Uterus (tissue), 4 donors: ENCODE data around the gene DGCR2. TPM values are rescaled to one million over a fixed set of nuclear protein-coding genes. Genes with fewer than 3 reads are reported as not detected.
"Not testable (repeated sequence)": the region's sequence is repeated elsewhere in the genome, so short reads cannot be mapped to it uniquely, and the experiment has no call there.

ENCODE experiments used
- DNase-seq, 2 donors: peaks; one replicate each; pipeline ENCODE4 v3.0.0-alpha.2; 2019 to 2020
- H3K27ac ChIP-seq, 2 donors: fragments of 200-600 bp; sonication (generic); 1 replicate in 1 of 2; 2 replicates in 1 of 2; pipeline ENCODE4 v1.5.1; 2016 to 2018
- H3K27me3 ChIP-seq, 2 donors: fragments of 200-600 bp; sonication (generic); one replicate each; pipeline ENCODE4 v1.5.1; 2018 to 2019; ENCODE audit warnings: control low read depth in 1 of 2
- H3K36me3 ChIP-seq, 2 donors: fragments of 200-600 bp; sonication (generic); one replicate each; pipeline ENCODE4 v1.5.1; 2019; ENCODE audit warnings: control low read depth in 1 of 2
- H3K4me1 ChIP-seq, 2 donors: fragments of 200-600 bp; sonication (generic); one replicate each; pipeline ENCODE4 v1.5.1; 2018 to 2019; ENCODE audit warnings: control low read depth in 1 of 2
- H3K4me3 ChIP-seq, 2 donors: fragments of 200-600 bp; sonication (generic); 1 replicate in 1 of 2; 2 replicates in 1 of 2; pipeline ENCODE4 v1.5.1; 2018 to 2019; ENCODE audit warnings: mild to moderate bottlenecking in 1 of 2
- H3K9me3 ChIP-seq, 2 donors: fragments of 200-600 bp; sonication (generic); one replicate each; pipeline ENCODE4 v1.5.1; 2019; ENCODE audit warnings: control low read depth in 1 of 2
- POLR2A ChIP-seq, 2 donors: fragments of 450-650 bp; IDR thresholded peaks; one replicate each; pipeline ENCODE4 v1.6.1; 2016; ENCODE audit warnings: antibody characterized with exemption in 2 of 2, mild to moderate bottlenecking in 1 of 2, moderate library complexity in 1 of 2
- intact Hi-C: fragments of 100-400 bp; cut with DNase I; formaldehyde crosslinking; loops from one replicate; pipeline ENCODE4 v1.15.1; 2023; ENCODE audit warnings: low total_unique reads
- total RNA-seq, 4 donors: library from RNA; depleted of rRNA in 3 of 4; stranded (reverse); fragments of >200 nt in 3 of 4; gene quantifications; one replicate each; pipeline versions ENCODE4 v1.1.0 to v1.2.4, GENCODE V29; 2014 to 2023
- TF ChIP-seq, protein P1 (sequence below), 4 experiments: fragments of 200-600 bp in 2 of 4; fragments of 450-650 bp in 2 of 4; sonication (generic) in 2 of 4; IDR thresholded peaks; one replicate each; pipeline ENCODE4 v1.5.1; 2016 to 2019; ENCODE audit warnings: antibody characterized with exemption in 4 of 4, mild to moderate bottlenecking in 2 of 4, moderate library complexity in 1 of 4
- donor health status: DM: yes; HTN: yes; CAD: no.

DGCR2 gene
- total RNA-seq, 4 donors from 2014 or later, result 18.2 to 88.9 (median 47.6) TPM

DNA sequence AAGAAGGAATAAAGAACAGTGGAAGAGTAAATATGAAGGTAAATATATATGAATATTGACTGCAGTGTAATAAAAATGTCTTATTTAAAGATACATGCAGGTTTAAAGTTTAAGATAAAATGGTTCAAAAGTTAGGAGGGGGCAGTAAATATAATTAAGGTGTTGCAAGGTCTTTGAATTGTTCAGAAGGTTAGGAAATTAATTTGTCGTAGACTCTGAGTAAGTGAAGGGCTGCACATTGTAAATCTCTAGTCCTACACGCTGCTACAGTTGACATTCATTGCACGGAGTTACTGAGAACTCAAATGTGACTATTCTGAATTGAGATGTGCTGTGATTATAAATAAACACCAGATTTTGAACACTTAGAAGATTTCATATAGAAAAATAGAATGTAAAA, 116.3 kb downstream of the DGCR2 start:
- H3K36me3 ChIP-seq, result no peaks in the 10 kb centered on the region
- H3K27ac ChIP-seq, result no peak overlapping the region
- DNase-seq, result no peak
- H3K4me1 ChIP-seq, result no peaks in the 10 kb centered on the region
- intact Hi-C loops, result no loop called here
- no peak for TF ChIP-seq POLR2A (IDR thresholded peaks at IDR 0.05)
- TF ChIP-seq, protein P1, sequence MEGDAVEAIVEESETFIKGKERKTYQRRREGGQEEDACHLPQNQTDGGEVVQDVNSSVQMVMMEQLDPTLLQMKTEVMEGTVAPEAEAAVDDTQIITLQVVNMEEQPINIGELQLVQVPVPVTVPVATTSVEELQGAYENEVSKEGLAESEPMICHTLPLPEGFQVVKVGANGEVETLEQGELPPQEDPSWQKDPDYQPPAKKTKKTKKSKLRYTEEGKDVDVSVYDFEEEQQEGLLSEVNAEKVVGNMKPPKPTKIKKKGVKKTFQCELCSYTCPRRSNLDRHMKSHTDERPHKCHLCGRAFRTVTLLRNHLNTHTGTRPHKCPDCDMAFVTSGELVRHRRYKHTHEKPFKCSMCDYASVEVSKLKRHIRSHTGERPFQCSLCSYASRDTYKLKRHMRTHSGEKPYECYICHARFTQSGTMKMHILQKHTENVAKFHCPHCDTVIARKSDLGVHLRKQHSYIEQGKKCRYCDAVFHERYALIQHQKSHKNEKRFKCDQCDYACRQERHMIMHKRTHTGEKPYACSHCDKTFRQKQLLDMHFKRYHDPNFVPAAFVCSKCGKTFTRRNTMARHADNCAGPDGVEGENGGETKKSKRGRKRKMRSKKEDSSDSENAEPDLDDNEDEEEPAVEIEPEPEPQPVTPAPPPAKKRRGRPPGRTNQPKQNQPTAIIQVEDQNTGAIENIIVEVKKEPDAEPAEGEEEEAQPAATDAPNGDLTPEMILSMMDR (IDR thresholded peaks at IDR 0.05), result no peak
- no peaks in the 10 kb centered on the region for H3K27me3 ChIP-seq
- no peaks in the 10 kb centered on the region for H3K9me3 ChIP-seq
- H3K4me3 ChIP-seq, result no peak overlapping the region

- H3K27ac ChIP-seq, result no peak overlapping the region
These were observed 117.7 kb downstream of the DGCR2 start for GRCh38 chr22:19004471-19004870.

GRCh38 chr22:19003508-19003907, 118.7 kb downstream of the DGCR2 start:
- Histone ChIP-seq H3K4me3 (no peak overlapping the region), H3K4me1 (no peaks in the 10 kb centered on the region), H3K9me3 (no peaks in the 10 kb centered on the region), H3K36me3 (no peaks in the 10 kb centered on the region), H3K27me3 (no peaks in the 10 kb centered on the region), H3K27ac (no peak overlapping the region)
- intact Hi-C loops, result no loop called here
- no peak for TF ChIP-seq POLR2A (IDR thresholded peaks at IDR 0.05)
- TF ChIP-seq, protein P1 (IDR thresholded peaks at IDR 0.05), result no peak
- no peak for DNase-seq

More at GRCh38 chr22:19004471-19004870, 117.7 kb downstream of the DGCR2 start:
- intact Hi-C loops, result no loop called here
- Histone ChIP-seq H3K4me3 (no peak overlapping the region), H3K36me3 (no peaks in the 10 kb centered on the region), H3K4me1 (no peaks in the 10 kb centered on the region), H3K27me3 (no peaks in the 10 kb centered on the region), H3K9me3 (no peaks in the 10 kb centered on the region)
- TF ChIP-seq POLR2A (IDR thresholded peaks at IDR 0.05), result no peak
- TF ChIP-seq, protein P1 (IDR thresholded peaks at IDR 0.05), result no peak
- no peak for DNase-seq

- Histone ChIP-seq H3K4me3 (no peak overlapping the region), H3K27me3 (no peaks in the 10 kb centered on the region), H3K27ac (no peak overlapping the region), H3K9me3 (no peaks in the 10 kb centered on the region), H3K36me3 (no peaks in the 10 kb centered on the region), H3K4me1 (no peaks in the 10 kb centered on the region)
- TF ChIP-seq, protein P1 (IDR thresholded peaks at IDR 0.05), result no peak
- TF ChIP-seq POLR2A (IDR thresholded peaks at IDR 0.05), result no peak
- intact Hi-C loops, result no loop called here
- DNase-seq, result no peak
These were observed 119.6 kb downstream of the DGCR2 start for GRCh38 chr22:19002684-19003038.

DNA sequence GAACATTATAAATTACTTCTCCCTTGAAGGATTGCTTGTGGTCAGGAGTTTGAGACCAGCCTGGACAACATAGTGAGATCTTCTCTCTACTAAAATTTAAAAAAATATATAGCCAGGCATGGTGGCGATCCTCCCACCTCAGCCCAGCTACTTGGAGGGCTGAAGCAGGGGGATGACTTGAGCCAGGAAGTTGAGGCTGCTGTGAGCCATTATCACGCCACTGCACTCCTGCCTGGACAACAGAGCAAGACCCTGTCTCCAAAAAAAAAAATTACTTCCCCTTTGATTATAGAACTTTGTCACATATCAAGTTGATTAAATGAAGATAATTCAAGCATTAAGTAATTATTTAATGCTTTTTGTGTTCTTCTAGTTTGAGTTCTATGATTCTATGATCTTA, 121.0 kb downstream of the DGCR2 start:
- Histone ChIP-seq H3K36me3 (no peaks in the 10 kb centered on the region), H3K27me3 (no peaks in the 10 kb centered on the region), H3K4me1 (no peaks in the 10 kb centered on the region), H3K27ac (no peak overlapping the region), H3K9me3 (no peaks in the 10 kb centered on the region), H3K4me3 (no peak overlapping the region)
- TF ChIP-seq, protein P1 (IDR thresholded peaks at IDR 0.05), result no peak
- no peak for TF ChIP-seq POLR2A (IDR thresholded peaks at IDR 0.05)
- intact Hi-C loops, result no loop called here
- DNase-seq, result no peak

DNA sequence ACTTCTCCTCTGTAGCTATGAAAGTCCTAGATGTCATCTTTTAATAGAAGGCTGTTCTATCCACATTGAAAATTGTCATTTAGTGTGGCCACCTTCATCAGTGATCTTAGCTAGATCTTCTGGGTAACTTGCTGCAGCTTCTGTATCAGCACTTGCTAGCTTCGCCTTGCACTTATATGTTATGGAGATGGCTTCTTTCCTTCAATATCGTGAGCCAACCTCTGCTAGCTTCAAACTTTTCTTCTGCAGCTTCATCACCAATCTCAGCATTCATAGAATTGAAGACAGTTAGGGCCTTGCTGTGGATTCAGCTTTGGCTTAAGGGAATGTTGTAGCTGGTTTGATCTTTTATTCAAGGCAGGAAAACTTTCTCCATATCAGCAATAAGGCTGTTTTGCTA, 122.1 kb downstream of the DGCR2 start:
- H3K36me3 ChIP-seq, H3K4me1 ChIP-seq, H3K27ac ChIP-seq, intact Hi-C loops, H3K27me3 ChIP-seq, H3K9me3 ChIP-seq, H3K4me3 ChIP-seq, DNase-seq: not testable (repeated sequence)
